Karpas-422 (cell line): ENCODE measurements around the gene SOBP. TPM values are rescaled to one million over a fixed set of nuclear protein-coding genes. Genes with fewer than 3 reads are reported as not detected.
A peak's percentile ranks its signal among the peaks of the same experiment; 100 is the strongest.

Experiments
- DNase-seq: peaks from one replicate; pipeline ENCODE4 v3.0.0-alpha.2; 2015
- H2AFZ ChIP-seq: fragments of 200-600 bp; sonication (generic); 2 replicates; pipeline ENCODE4 v1.6.1; 2014; ENCODE audit warnings: antibody characterized with exemption, low read length, mixed read lengths
- H3K27ac ChIP-seq: fragments of 200-600 bp; sonication (generic); 2 replicates; pipeline ENCODE4 v1.5.1; 2014; ENCODE audit warnings: mild to moderate bottlenecking, low read length, moderate library complexity
- H3K27me3 ChIP-seq: fragments of 200-600 bp; sonication (generic); 2 replicates; pipeline ENCODE4 v1.6.1; 2014; ENCODE audit warnings: low read length, mixed read lengths
- H3K36me3 ChIP-seq: fragments of 200-600 bp; sonication (generic); 2 replicates; pipeline ENCODE4 v1.6.1; 2014; ENCODE audit warnings: low read length, mixed read lengths; ENCODE audit not compliant: insufficient read depth
- H3K4me1 ChIP-seq: fragments of 200-600 bp; sonication (generic); 2 replicates; pipeline ENCODE4 v1.6.1; 2014; ENCODE audit warnings: mild to moderate bottlenecking, low read length, mixed read lengths
- H3K4me2 ChIP-seq: fragments of 200-600 bp; sonication (generic); 2 replicates; pipeline ENCODE4 v1.6.1; 2014; ENCODE audit warnings: low read length, low read depth, mild to moderate bottlenecking; ENCODE audit not compliant: poor library complexity, severe bottlenecking
- H3K4me3 ChIP-seq: fragments of 200-600 bp; sonication (generic); 2 replicates; pipeline ENCODE4 v1.5.1; 2014; ENCODE audit warnings: mild to moderate bottlenecking, antibody characterized with exemption, low read length, mixed read lengths
- H3K79me2 ChIP-seq: fragments of 200-600 bp; sonication (generic); 2 replicates; pipeline ENCODE4 v1.6.1; 2014; ENCODE audit warnings: mild to moderate bottlenecking, low read length, mixed read lengths
- H3K9ac ChIP-seq: fragments of 200-600 bp; sonication (generic); 2 replicates; pipeline ENCODE4 v1.6.0; 2014; ENCODE audit warnings: low read length
- H3K9me2 ChIP-seq: fragments of 200-600 bp; sonication (generic), shearing (Covaris generic); replicated peaks from 2 replicates; pipeline ENCODE4 v1.6.0; 2014; ENCODE audit warnings: mild to moderate bottlenecking, low read length, moderate library complexity; ENCODE audit not compliant: insufficient read depth
- H3K9me3 ChIP-seq: fragments of 300-700, 200-600 bp; sonication (generic); 2 replicates; pipeline ENCODE4 v1.6.1; 2014; ENCODE audit warnings: low read length, mixed read lengths
- H4K20me1 ChIP-seq: fragments of 200-600 bp; sonication (generic); 2 replicates; pipeline ENCODE4 v1.6.1; 2014; ENCODE audit warnings: mild to moderate bottlenecking, antibody characterized with exemption, low read length, low read depth; ENCODE audit not compliant: insufficient read depth
- total RNA-seq: library from RNA; depleted of rRNA; stranded (reverse); fragments of >200 nt; shearing (Covaris generic); gene quantifications from 2 replicates; pipeline ENCODE4 v1.2.3, GENCODE V29; 2014; ENCODE audit warnings: low replicate concordance

Gene SOBP
- total RNA-seq, 1 experiment from 2014 or later = 17.8 TPM

DNA sequence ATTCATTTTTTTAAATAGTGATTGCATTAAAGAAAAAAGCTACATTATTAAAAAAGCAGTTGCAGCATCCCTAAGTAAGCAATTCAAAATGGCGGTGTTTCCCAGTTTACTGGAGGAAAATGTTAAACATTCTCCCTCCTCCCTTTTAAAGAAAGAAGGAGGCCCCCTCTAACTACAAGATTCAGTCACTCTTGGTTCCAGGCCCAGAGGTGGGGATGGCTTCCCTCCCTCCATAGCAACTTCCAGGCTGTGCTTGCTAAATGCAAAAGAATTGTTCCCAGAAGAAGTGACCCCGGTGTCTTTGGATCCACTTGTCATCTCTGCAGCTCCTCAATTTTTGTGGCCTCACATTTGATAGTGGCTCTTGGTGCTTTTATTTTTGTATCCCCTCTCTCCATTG is 165.9 kb downstream of the SOBP start:
- no peak for DNase-seq
- peak overlapping the region; percentile 70 for H3K4me3 ChIP-seq
- H2AFZ ChIP-seq = no peak overlapping the region
- peaks cover 68% of the 10 kb centered on the region for H3K4me1 ChIP-seq
- no peaks in the 10 kb centered on the region for H3K9me2 ChIP-seq
- no peaks in the 10 kb centered on the region for H3K9me3 ChIP-seq
- no peaks in the 10 kb centered on the region for H3K36me3 ChIP-seq
- H3K27ac ChIP-seq = peak overlapping the region; percentile 92
- H3K9ac ChIP-seq = peak overlapping the region; percentile 48
- H4K20me1 ChIP-seq = no peaks in the 10 kb centered on the region
- 0 out of 2 replicates have a peak, but pooled peaks cover 6% of the 10 kb centered on the region for H3K79me2 ChIP-seq
- H3K27me3 ChIP-seq = no peaks in the 10 kb centered on the region
- H3K4me2 ChIP-seq = peak overlapping the region; percentile 96

- Histone ChIP-seq H3K36me3 (no peaks in the 10 kb centered on the region), H3K4me2 (peak overlapping the region; percentile 96)
Observed at GRCh38 chr6:107656401-107656800, 166.5 kb downstream of the SOBP start.

DNA sequence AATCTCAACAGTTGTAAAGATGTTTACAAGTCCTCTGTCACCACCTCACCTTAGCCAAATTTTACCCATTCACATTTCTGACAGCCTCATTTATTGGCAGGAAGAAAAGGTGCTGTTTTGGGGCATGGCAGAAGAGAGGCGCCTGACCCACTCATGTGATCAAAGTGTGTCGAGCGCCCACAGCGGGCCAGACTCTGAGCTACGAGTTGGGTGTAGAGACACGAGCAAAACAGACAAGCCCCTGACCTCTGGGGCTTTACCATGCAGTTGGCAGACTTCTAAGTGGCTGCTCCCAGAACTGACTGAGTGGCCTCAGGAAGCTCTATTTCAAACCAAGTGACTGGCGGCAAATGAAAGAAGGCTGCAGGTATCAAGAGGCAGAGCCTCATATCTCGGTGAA is 167.0 kb downstream of the SOBP start:
- Histone ChIP-seq H2AFZ (no peak overlapping the region), H3K27ac (peak overlapping the region; percentile 92)

More at GRCh38 chr6:107656401-107656800, 166.5 kb downstream of the SOBP start:
- Histone ChIP-seq H3K9me2 (no peaks in the 10 kb centered on the region), H3K4me1 (peaks cover 68% of the 10 kb centered on the region), H3K4me3 (peak overlapping the region; percentile 70), H3K9ac (peak overlapping the region; percentile 79), H4K20me1 (no peaks in the 10 kb centered on the region), H3K9me3 (no peaks in the 10 kb centered on the region), H2AFZ (no peak overlapping the region), H3K27me3 (no peaks in the 10 kb centered on the region), H3K79me2 (0 out of 2 replicates have a peak, but pooled peaks cover 6% of the 10 kb centered on the region), H3K27ac (peak overlapping the region; percentile 92)
- DNase-seq = peak; percentile 76

DNA sequence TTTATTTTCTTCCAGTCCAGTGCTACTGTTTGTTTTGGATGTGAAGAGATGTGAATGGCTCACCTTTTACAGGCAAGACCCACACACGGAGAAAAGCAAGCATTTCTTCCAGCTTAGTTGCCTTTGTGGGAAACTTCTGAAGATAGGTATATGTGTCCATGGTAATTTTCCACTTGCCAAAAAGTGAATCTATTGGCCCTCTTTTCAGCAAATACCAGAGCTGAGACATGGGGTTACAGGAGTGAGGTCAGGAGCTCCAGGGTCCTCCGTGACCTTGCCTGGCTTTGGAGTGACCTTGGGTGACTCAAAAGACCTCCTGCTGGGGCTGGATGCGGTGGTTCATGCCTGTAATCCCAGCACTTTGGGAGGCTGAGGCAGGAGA is 167.4 kb downstream of the SOBP start:
- H3K4me2 ChIP-seq = peak overlapping the region; percentile 96
- 0 out of 2 replicates have a peak, but pooled peaks cover 6% of the 10 kb centered on the region for H3K79me2 ChIP-seq
- H3K27me3 ChIP-seq = no peaks in the 10 kb centered on the region
- no peak overlapping the region for H2AFZ ChIP-seq
- no peaks in the 10 kb centered on the region for H4K20me1 ChIP-seq
- H3K9me2 ChIP-seq = no peaks in the 10 kb centered on the region
- peak overlapping the region; percentile 70 for H3K4me3 ChIP-seq
- H3K9me3 ChIP-seq = no peaks in the 10 kb centered on the region
- no peaks in the 10 kb centered on the region for H3K36me3 ChIP-seq
- peak; percentile 58 for DNase-seq
- H3K9ac ChIP-seq = peak overlapping the region; percentile 79
- peak overlapping the region; percentile 92 for H3K27ac ChIP-seq
- H3K4me1 ChIP-seq = peaks cover 68% of the 10 kb centered on the region

More for the DNA sequence above, 167.0 kb downstream of the SOBP start:
- no peaks in the 10 kb centered on the region for H3K27me3 ChIP-seq
- H3K36me3 ChIP-seq = no peaks in the 10 kb centered on the region
- no peaks in the 10 kb centered on the region for H4K20me1 ChIP-seq
- H3K9me2 ChIP-seq = no peaks in the 10 kb centered on the region
- H3K9me3 ChIP-seq = no peaks in the 10 kb centered on the region
- H3K4me3 ChIP-seq = peak overlapping the region; percentile 70
- 0 out of 2 replicates have a peak, but pooled peaks cover 6% of the 10 kb centered on the region for H3K79me2 ChIP-seq
- peak overlapping the region; percentile 79 for H3K9ac ChIP-seq
- peak overlapping the region; percentile 96 for H3K4me2 ChIP-seq
- DNase-seq = peak; percentile 81
- peaks cover 68% of the 10 kb centered on the region for H3K4me1 ChIP-seq

GRCh38 chr6:107657755-107658461 is 168.0 kb downstream of the SOBP start:
- H3K4me1 ChIP-seq = peaks cover 67% of the 10 kb centered on the region
- peak overlapping the region; percentile 96 for H3K4me2 ChIP-seq
- peak overlapping the region; percentile 62; the same call in 1 of the 2 replicates for H2AFZ ChIP-seq

DNA sequence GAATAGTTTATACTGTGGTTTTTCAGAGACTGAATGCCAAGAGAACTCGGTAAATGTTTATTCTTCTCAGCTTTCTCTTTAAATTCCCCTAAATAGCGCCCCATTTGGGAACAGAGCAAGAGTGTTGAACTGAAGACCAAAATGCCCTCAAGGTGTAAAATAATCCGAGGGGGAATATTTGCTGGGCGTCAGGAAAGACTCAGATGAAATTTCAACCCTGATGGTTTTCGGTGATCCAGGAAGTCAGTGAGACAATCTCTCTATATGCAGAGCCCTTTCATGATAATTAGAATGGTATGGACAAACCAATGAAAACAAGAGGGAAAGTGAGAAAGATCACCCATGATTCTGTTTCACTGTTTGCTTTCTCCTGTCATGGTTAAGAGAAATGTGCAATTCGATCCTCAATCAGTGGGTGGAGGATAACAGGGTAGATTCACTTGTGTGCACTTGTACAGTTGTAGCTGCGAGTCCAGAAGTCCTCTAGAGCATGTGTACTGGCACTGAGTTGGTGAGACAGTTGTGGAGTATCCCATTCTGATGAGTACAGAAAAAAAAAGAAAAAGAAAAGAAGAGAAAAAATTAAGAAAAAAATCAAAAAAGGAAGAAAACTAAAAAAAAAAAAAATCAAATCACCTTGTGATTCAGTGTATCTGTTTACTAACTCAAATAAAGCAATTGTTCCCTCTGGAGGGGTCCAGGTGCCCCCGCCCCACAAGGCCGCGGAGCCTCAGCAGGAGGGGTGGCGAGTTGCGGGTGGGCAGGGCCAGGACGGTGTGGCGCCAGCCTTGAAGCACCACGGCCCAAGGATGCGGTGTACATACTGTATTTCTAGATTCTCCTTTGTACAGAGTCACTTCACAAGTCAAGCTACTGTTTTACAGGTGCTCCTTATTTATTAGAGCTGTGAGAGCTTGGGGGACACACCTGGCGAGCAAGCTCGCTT is 169.3 kb downstream of the SOBP start:
- Histone ChIP-seq H3K4me3 (peak overlapping the region; percentile 70), H4K20me1 (no peaks in the 10 kb centered on the region), H3K4me2 (peak overlapping the region; percentile 96), H3K36me3 (no peaks in the 10 kb centered on the region), H3K4me1 (peaks cover 54% of the 10 kb centered on the region), H2AFZ (no peak overlapping the region), H3K9ac (peak overlapping the region; percentile 79), H3K9me3 (no peaks in the 10 kb centered on the region), H3K27ac (peak overlapping the region; percentile 92), H3K9me2 (no peaks in the 10 kb centered on the region), H3K79me2 (0 out of 2 replicates have a peak, but pooled peaks cover 6% of the 10 kb centered on the region), H3K27me3 (no peaks in the 10 kb centered on the region)
- peak; percentile 59 for DNase-seq

More at GRCh38 chr6:107657755-107658461, 168.0 kb downstream of the SOBP start:
- H3K27ac ChIP-seq = peak overlapping the region; percentile 92
- 0 out of 2 replicates have a peak, but pooled peaks cover 6% of the 10 kb centered on the region for H3K79me2 ChIP-seq
- peak overlapping the region; percentile 70 for H3K4me3 ChIP-seq
- H3K9me3 ChIP-seq = no peaks in the 10 kb centered on the region
- peak; percentile 97 for DNase-seq
- no peaks in the 10 kb centered on the region for H3K9me2 ChIP-seq
- H3K9ac ChIP-seq = peak overlapping the region; percentile 79
- H3K27me3 ChIP-seq = no peaks in the 10 kb centered on the region
- no peaks in the 10 kb centered on the region for H3K36me3 ChIP-seq
- H4K20me1 ChIP-seq = no peaks in the 10 kb centered on the region

DNA sequence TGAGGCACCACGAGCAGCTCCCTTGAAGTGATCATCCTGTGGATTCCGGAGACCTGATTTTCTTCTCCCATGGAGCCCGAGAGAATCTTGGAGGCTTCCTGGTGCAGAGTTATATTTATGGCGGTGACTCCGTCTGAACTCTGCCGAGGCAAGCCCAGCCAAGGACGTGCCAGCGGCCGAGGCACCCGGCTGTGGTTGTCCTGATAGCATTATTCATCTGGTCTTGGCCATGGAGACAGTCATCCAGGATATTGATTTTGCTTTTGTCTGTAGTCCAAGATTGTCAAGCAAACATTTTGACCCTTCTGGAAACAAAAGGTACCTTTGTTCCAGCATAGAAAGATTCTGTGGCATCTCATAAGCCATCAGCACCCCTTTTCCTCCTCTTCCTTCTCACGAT is 170.9 kb downstream of the SOBP start:
- H3K4me2 ChIP-seq = no peak overlapping the region
- no peaks in the 10 kb centered on the region for H3K9me2 ChIP-seq
- H3K9me3 ChIP-seq = no peaks in the 10 kb centered on the region
- no peaks in the 10 kb centered on the region for H3K36me3 ChIP-seq
- H3K9ac ChIP-seq = no peak overlapping the region
- H4K20me1 ChIP-seq = no peaks in the 10 kb centered on the region
- H3K27ac ChIP-seq = no peak overlapping the region
- H3K4me1 ChIP-seq = peaks cover 38% of the 10 kb centered on the region
- no peak overlapping the region for H2AFZ ChIP-seq
- H3K4me3 ChIP-seq = no peak overlapping the region
- no peak for DNase-seq
- H3K27me3 ChIP-seq = no peaks in the 10 kb centered on the region
- 0 out of 2 replicates have a peak, but pooled peaks cover 3% of the 10 kb centered on the region for H3K79me2 ChIP-seq

GRCh38 chr6:107661291-107661690 is 171.4 kb downstream of the SOBP start:
- 0 out of 2 replicates have a peak, but pooled peaks cover 3% of the 10 kb centered on the region for H3K79me2 ChIP-seq
- peaks cover 35% of the 10 kb centered on the region for H3K4me1 ChIP-seq
- no peaks in the 10 kb centered on the region for H4K20me1 ChIP-seq
- H3K9me3 ChIP-seq = no peaks in the 10 kb centered on the region
- H3K4me2 ChIP-seq = no peak overlapping the region
- H3K9ac ChIP-seq = no peak overlapping the region
- no peaks in the 10 kb centered on the region for H3K36me3 ChIP-seq
- no peaks in the 10 kb centered on the region for H3K27me3 ChIP-seq
- DNase-seq = no peak
- H3K27ac ChIP-seq = no peak overlapping the region
- H3K4me3 ChIP-seq = no peak overlapping the region
- no peak overlapping the region for H2AFZ ChIP-seq
- H3K9me2 ChIP-seq = no peaks in the 10 kb centered on the region
